Adrenal gland (tissue), 12 donors: Measurements from ENCODE around the gene SLC39A2. TPM values are rescaled to one million over a fixed set of nuclear protein-coding genes. Genes with fewer than 3 reads are reported as not detected.

Experiments used
- DNase-seq, 7 donors: peaks; one replicate each; pipeline ENCODE4 v3.0.0-alpha.2; 2019 to 2020
- H3K27ac ChIP-seq, 5 donors: fragments of 200-600 bp; sonication (generic) in 4 of 5; 1 replicate in 3 of 5; 2 replicates in 2 of 5; pipeline versions ENCODE4 v1.5.1 to v1.8.0; 2016 to 2020; ENCODE audit warnings: mild to moderate bottlenecking in 1 of 5
- H3K27me3 ChIP-seq: fragments of 200-600 bp; 2 replicates; pipeline ENCODE4 v1.8.0; 2021
- H3K36me3 ChIP-seq, 2 donors: fragments of 200-600 bp; replicated peaks in 1 of 2; 1 replicate in 1 of 2; 2 replicates in 1 of 2; pipeline versions ENCODE4 v1.5.1 to v1.8.0; 2018 to 2022
- H3K4me1 ChIP-seq, 2 donors: fragments of 200-600 bp; replicated peaks in 1 of 2; 1 replicate in 1 of 2; 2 replicates in 1 of 2; pipeline versions ENCODE4 v1.5.1 to v1.8.0; 2018 to 2021
- H3K4me3 ChIP-seq, 4 donors: fragments of 200-600 bp; sonication (generic) in 3 of 4; one replicate each; pipeline ENCODE4 v1.5.1; 2016 to 2018
- H3K9me3 ChIP-seq, 3 donors: fragments of 200-600 bp; sonication (generic) in 1 of 3; replicated peaks in 1 of 3; 1 replicate in 2 of 3; 2 replicates in 1 of 3; pipeline versions ENCODE4 v1.5.1 to v1.8.0; 2016 to 2021
- CTCF ChIP-seq, 6 experiments: fragments of 450-650 bp in 4 of 6; fragments of 200-600 bp in 2 of 6; sonication (generic) in 1 of 6; IDR thresholded peaks; 1 replicate in 5 of 6; 2 replicates in 1 of 6; pipeline versions ENCODE4 v1.5.1 to v1.8.0; 2016 to 2021; ENCODE audit warnings: antibody characterized with exemption in 6 of 6, mild to moderate bottlenecking in 2 of 6, moderate library complexity in 1 of 6
- POLR2A ChIP-seq, 2 donors: fragments of 450-650 bp; IDR thresholded peaks; one replicate each; pipeline ENCODE4 v1.6.1; 2017; ENCODE audit warnings: antibody characterized with exemption in 2 of 2, mild to moderate bottlenecking in 2 of 2, moderate library complexity in 1 of 2
- WGBS, 4 donors: extraction: QIAGEN DNeasy Blood & Tissue Kit in 2 of 4; methylation state at CpG; one replicate each; pipeline versions ENCODE4 v1.1.5 to v1.1.7; 2013 to 2017; 5-methylcytosine and 5-hydroxymethylcytosine counted together
- intact Hi-C, 2 donors: fragments of 100-400 bp; cut with DNase I; formaldehyde crosslinking; loops; one replicate each; pipeline versions ENCODE4 v1.14.1 to v1.15.0; 2022 to 2023
- polyA plus RNA-seq, 3 donors: library from polyadenylated mRNA; stranded (reverse); fragments of 200-250 nt in 2 of 3; fragments of 350-450 nt in 1 of 3; fragmentation: Illumina TruSeq in 1 of 3; extraction: RNeasy Lipid Tissue Mini Kit (QIAGEN cat#74804) in 1 of 3; gene quantifications; one replicate each; pipeline ENCODE4 v1.2.3, GENCODE V29; 2013 to 2014
- total RNA-seq, 9 donors: library from RNA; depleted of rRNA in 4 of 9; stranded (reverse); fragments of >200 nt in 4 of 9; fragments of 120-200 nt in 1 of 9; fragmentation: NEBNext Ultra II Directional in 1 of 9; extraction: Animal tissue kit (Norgen Biotek cat#: 25700) in 1 of 9; gene quantifications; one replicate each; pipeline versions ENCODE4 v1.1.0 to v1.2.4, GENCODE V29; 2013 to 2023
- donor health status: healthy with polysubstance abuse.
- donor health status: Bipolar disorder and iron deficiency.
- donor health status: DM: yes; HTN: yes; CAD: no.
- donor health status: DM: no; HTN: no; CAD: no.
- donor health status: DM: no; HTN: no; CAD: no.
- donor health status: DM: yes; HTN: yes; CAD: no.

The SLC39A2 gene
- total and polyA plus RNA-seq, 12 donors = 0.24 to 0.29 TPM; not detected in 10

- H3K36me3 ChIP-seq = peaks cover 0 to 55% of the 10 kb centered on the region in 2 donors
- TF ChIP-seq CTCF (IDR thresholded peaks at IDR 0.05) (no peak), POLR2A (IDR thresholded peaks at IDR 0.05) (no peak)
- DNase-seq = no peak
- H3K4me1 ChIP-seq = peaks cover 32 to 46% of the 10 kb centered on the region in 2 donors
- WGBS, 4 donors = 44 to 71% (median 55%) methylated on average over 1 of the region's 1 CpG
- H3K27ac ChIP-seq = peak overlapping the region in 1 of 5 donors; percentile 17
- no peaks in the 10 kb centered on the region for H3K27me3 ChIP-seq
- intact Hi-C loops = loop anchor here in 1 of 2 donors (5.0 kb wide), 1 partner anchor 73 kb away; no protein-coding TSS in a partner anchor
- H3K9me3 ChIP-seq = no peaks in the 10 kb centered on the region
- H3K4me3 ChIP-seq = no peak overlapping the region
Observed at GRCh38 chr14:21019366-21019765, 20.3 kb downstream of the SLC39A2 start.

- H3K36me3 ChIP-seq = peaks cover 0 to 55% of the 10 kb centered on the region in 2 donors
- intact Hi-C loops = loop anchor here in 1 of 2 donors (5.0 kb wide), 1 partner anchor 71 kb away; no protein-coding TSS in a partner anchor
- no peaks in the 10 kb centered on the region for H3K9me3 ChIP-seq
- peaks cover 29 to 49% of the 10 kb centered on the region in 2 donors for H3K4me1 ChIP-seq
- no peak for DNase-seq
- H3K27me3 ChIP-seq = no peaks in the 10 kb centered on the region
- H3K4me3 ChIP-seq = no peak overlapping the region
- TF ChIP-seq CTCF (IDR thresholded peaks at IDR 0.05) (no peak), POLR2A (IDR thresholded peaks at IDR 0.05) (no peak)
- H3K27ac ChIP-seq = peak overlapping the region in 2 of 5 donors; percentile 15 to 20
- WGBS, 4 donors = 82 to 90% (median 87%) methylated on average over 5 of the region's 5 CpGs
Observed at GRCh38 chr14:21020977-21021545, 22.0 kb downstream of the SLC39A2 start.

- 43 to 57% (median 47%) methylated on average over 5 of the region's 5 CpGs for WGBS, 4 donors
- TF ChIP-seq CTCF (IDR thresholded peaks at IDR 0.05) = no peak
- no peak for TF ChIP-seq POLR2A (IDR thresholded peaks at IDR 0.05)
- Histone ChIP-seq H3K9me3 (no peaks in the 10 kb centered on the region), H3K36me3 (peaks cover 0 to 44% of the 10 kb centered on the region in 2 donors), H3K27me3 (no peaks in the 10 kb centered on the region), H3K4me3 (peak overlapping the region in 1 of 4 donors; percentile 71), H3K27ac (peak overlapping the region in 3 of 5 donors; percentile 4 to 93 (median 87)), H3K4me1 (peaks cover 36 to 56% of the 10 kb centered on the region in 2 donors)
- DNase-seq = no peak
- intact Hi-C loops = loop anchor here in 1 of 2 donors (5.0 kb wide), 1 partner anchor 70 kb away; no protein-coding TSS in a partner anchor
Observed at GRCh38 chr14:21022686-21023085, 23.6 kb downstream of the SLC39A2 start.

GRCh38 chr14:21023174-21023573, 24.1 kb downstream of the SLC39A2 start:
- Histone ChIP-seq H3K4me1 (peaks cover 36 to 52% of the 10 kb centered on the region in 2 donors), H3K27me3 (no peaks in the 10 kb centered on the region), H3K36me3 (peaks cover 0 to 39% of the 10 kb centered on the region in 2 donors), H3K4me3 (peak overlapping the region in 2 of 4 donors; percentile 64 to 71), H3K27ac (peak overlapping the region in 3 of 5 donors; percentile 65 to 93 (median 87)), H3K9me3 (no peaks in the 10 kb centered on the region)
- intact Hi-C loops = loop anchor here in 1 of 2 donors (5.0 kb wide), 1 partner anchor 69 kb away; no protein-coding TSS in a partner anchor
- TF ChIP-seq POLR2A (IDR thresholded peaks at IDR 0.05) = no peak
- no peak for TF ChIP-seq CTCF (IDR thresholded peaks at IDR 0.05)
- peak in 5 of 7 donors; percentile 44 to 70 (median 51) for DNase-seq
- 15 to 34% (median 29%) methylated on average over 7 of the region's 7 CpGs for WGBS, 4 donors
